Ureter (tissue), 1 donor: ENCODE results near the gene FCGR3A. TPM values are rescaled to one million over a fixed set of nuclear protein-coding genes. Genes with fewer than 3 reads are reported as not detected.
"Not testable (repeated sequence)": the region's sequence is repeated elsewhere in the genome, so short reads cannot be mapped to it uniquely, and the experiment has no call there.

Experiments used
- DNase-seq: peaks from one replicate; pipeline ENCODE4 v3.0.0-alpha.2; 2020; ENCODE audit warnings: low spot score
- total RNA-seq: library from RNA; stranded (reverse); gene quantifications from one replicate; pipeline ENCODE4 v1.2.4, GENCODE V29; 2023
- donor health status: DM: yes; HTN: yes; CAD: no.

Gene FCGR3A
- 6.8 TPM for total RNA-seq

DNA sequence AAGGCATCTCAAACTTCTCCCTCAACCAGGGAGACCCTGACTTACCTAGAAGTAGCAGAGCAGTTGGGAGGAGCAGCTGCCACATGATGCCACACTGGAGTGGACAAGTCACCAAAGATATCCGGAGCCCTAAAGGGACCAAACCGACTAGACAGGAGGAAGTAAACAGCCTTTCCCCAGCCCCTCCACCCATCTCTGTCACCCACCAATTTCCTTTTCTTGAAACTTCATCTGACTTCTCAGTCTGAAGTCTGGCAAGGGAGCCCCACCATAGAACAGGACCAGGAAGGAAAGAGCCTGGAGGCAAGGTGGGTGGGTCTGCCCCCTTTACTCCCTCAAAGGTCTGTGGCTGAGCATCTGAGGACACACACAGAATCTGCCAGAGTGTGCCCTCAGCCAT lies at the start of gene FCGR3A:
Gene FCGR3A (minus strand): TSS at position 167 of the 400 bp plus-strand sequence. CDS start 82 bp downstream, at position 85.
- no peak for DNase-seq

DNA sequence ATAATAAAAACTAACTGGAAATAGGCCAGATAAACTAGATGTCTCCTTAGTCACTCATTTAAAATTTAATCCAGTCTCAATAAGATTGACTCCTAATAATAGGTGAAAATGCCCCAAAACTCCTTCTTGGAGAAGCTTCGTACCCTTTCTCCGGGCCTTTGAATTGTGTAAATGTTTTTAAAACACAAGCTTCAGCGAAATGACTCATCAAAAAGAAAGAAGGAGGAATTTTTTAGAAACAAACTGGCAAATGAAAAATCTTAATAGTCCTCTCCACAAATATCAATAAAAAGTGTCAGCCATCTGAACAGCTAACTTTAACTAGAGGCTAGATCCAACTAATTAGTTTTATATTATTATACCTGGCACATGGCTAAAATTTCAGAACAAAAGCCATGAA lies 47.5 kb upstream of the FCGR3A start:
- DNase-seq, result not testable (repeated sequence)

DNA sequence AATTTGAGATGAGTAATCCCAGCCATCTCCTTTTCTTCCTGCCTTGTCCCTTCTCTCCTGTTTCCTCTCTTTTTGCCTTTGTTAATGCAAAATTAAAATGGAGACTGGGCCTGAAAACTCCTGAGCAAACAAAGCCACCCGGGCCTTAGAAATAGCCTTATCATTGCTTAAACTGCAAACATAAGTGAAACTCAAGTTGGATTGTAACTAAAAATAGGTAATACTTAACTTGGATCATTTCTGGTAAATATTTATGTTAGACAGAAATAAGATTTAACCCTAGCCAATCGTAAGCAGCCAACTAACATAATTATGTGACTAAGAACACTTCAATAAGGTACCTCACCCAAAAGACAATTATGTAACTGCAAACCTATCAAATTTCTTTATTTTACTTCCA lies 46.0 kb upstream of the FCGR3A start:
- DNase-seq, result not testable (repeated sequence)

DNA sequence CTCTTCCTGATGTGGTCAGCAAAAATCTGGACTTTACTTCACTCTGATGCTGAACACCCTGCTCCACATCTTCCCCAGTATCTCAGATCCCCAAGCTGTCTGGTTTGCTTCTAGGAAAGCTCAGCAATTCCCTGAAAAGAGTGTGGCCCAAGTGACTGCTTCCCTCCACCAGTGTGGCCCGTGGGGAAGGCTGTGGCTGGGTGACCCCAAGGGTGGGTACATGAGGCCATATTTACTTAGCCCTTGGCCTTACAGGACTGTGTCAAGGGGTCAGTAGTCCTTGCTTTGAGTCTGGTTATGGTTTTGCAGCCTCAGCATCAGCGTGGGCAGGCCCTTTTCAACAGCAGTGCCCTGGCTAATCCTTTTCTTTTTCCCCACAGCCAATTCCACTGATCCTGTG lies 45.6 kb upstream of the FCGR3A start:
- DNase-seq, result not testable (repeated sequence)

DNA sequence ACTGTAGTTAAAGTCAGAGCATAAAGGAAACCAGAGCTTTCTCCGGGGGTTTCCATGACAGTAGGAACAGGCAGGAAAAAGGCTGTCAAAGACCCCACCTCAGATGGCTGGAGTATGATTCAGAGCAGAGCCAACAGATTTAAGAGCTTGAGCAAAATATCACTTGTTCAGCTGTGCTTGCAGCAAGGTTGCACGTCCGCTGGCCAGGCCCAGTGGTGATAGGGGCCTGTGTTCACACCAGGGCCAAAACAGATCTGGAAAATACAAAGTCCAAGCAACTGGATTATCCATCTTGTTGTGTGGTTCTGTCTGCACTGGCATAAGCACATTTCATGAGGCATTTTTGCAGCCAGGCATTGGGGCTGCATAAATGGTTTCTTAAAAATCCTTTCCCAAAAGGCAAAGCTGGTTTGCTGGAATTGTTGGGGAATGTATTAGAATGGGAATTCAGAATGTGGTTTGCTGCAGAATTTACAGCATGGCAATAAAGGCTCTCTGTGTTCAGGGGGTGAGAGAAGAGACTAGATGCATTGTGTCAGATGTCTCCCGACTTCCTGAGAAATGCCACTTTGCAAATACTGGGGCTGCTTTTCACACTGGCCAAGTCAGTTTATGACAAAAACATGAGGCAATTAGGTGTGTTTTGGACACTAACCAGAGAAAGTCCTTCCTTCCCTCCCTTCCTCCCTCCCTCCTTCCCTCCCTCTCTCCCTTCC lies 44.8 kb upstream of the FCGR3A start:
- not testable (repeated sequence) for DNase-seq

DNA sequence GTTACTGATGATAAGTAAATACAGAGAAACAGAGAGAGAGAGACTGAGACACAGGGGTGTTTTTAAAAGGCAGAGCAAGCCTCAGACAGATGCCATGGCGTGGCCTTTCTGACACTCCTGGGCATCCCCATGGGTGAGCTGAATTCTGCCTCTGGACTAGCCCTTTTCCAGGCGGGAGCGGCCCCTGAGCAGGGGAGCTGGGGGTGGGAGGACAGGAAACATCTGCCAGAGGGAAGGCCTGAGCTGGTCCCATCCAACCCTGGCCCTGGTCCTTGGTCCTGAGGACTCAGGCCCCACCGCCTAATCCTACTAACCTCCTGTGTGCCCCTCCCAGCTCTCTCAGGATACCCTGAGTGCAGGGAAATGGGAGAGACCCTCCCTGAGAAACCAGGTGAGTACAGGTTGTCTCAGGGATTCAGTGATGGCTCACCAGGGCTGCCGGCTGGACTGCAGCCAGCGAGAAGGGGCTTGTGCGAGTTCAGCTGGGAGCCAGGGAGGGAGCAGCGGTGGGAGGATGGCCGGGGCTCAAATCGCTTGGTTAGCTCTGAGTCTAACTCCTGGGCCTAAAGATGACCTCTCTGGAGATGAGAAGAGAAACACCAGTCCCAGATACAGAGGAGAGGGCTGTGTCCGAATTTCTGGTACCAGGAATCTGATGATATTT lies 43.6 kb upstream of the FCGR3A start:
- not testable (repeated sequence) for DNase-seq

DNA sequence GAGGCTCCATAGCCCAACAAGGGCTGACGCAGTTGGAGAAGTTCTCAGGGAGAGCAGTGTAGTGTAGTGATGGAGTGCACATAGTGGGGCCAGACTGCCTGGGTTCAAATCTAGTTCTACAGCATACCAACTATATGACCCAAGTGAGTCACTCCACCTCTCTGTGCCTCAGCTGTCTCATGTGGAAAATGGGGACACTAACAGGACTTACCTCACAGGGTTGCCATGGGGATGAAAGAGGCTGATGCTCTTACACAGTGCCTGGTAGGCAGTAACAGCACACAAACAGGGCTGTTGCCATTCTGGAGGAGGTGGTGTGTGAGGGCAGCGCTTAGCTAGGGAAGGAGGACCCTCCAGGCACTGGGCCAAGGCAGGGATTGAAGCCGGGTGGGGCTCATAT lies 43.0 kb upstream of the FCGR3A start:
- not testable (repeated sequence) for DNase-seq

DNA sequence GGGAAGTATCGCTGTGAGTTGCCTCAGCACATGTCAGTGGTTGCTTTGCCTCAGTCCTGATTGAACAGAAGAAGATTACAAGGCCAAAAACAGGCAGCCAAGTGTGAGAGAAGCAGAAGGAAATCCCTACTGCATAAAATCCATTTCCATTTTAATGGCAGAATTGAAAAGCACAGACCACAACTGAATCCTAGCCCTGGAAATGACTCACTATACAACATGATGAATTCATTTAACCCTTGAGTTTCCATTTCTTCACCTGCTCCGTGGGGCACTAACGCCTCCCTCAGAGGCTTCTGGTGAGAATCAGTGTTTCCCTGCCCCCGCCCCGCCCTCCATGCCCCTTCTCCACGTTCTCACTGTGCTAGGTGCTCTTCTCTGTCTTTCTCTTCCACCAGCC lies 40.3 kb upstream of the FCGR3A start:
- DNase-seq, result not testable (repeated sequence)

DNA sequence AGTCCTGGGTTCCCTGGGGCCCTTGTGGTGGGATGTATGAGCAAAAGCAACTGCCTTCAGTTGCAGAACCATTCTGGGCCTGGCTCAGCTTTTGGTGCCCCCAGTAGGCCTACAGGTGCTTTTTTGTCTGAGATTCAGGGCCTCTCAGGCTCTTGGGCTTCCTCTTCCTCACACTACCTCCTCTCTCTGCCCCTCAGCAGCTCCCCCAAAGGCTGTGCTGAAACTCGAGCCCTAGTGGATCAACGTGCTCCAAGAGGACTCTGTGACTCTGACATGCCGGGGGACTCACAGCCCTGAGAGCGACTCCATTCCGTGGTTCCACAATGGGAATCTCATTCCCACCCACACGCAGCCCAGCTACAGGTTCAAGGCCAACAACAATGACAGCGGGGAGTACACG lies 39.7 kb upstream of the FCGR3A start:
- DNase-seq, result not testable (repeated sequence)

DNA sequence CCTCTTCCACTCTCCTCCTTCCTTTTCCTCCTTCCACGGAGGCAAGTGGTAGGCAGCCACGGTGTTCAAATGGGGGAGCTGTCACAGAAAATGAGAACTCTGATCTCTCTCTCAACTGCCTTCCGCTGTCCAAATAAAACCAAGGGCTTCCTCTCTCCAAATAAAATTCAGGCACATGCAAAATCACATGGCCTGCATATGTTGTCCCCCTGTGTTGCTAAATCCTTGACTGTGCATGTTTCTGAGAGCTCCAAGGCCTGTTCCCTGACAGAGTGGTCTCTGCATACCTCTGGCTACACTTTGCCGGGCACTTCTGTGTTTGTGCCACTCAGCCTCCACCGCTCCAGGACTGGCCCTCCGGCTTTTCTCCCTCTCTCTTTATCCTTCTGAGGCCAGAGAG lies 39.0 kb upstream of the FCGR3A start:
- not testable (repeated sequence) for DNase-seq

DNA sequence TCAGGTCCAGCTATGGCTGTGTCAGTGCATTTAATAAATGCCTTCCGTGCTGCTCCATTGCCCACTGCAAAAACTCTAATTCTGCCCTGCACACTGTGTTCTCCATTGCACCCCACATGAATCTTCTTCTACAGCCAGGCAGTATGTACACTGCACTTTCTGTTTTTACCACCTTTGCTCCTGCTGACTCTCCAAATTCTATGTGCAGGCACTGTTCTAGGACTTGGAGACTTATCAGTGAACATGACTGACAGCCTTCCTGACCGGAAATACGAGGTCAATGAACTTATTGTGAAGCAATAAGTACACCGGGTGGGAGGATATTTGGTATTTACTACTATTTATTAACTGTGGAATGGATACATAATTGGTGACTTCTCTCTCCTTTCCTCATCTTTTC lies 33.3 kb upstream of the FCGR3A start:
- DNase-seq, result not testable (repeated sequence)

DNA sequence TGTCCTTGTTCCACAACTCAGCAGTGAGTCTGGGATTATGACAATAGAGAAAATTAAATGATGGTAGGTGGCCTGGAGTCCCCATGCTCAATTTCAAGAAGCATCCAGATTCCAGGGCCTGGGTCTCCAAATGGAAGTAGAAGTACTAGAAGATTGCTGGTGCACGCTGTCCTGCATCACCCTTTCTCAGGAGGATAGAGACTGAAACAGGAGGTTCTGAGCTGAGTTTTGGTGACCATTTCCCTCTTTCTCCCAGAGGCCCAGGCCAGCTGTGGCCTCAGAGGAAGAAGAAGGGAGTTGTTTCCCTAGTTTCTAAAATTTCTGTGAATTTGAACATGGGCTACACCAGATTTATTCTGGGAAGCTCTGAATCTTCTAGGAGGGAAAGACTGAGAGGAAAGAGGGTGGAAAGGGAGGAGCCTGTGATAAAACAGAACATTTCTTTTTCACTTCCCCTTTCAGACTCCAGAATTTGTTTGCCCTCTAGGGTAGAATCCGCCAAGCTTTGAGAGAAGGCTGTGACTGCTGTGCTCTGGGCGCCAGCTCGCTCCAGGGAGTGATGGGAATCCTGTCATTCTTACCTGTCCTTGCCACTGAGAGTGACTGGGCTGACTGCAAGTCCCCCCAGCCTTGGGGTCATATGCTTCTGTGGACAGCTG lies 31.4 kb upstream of the FCGR3A start:
- not testable (repeated sequence) for DNase-seq

DNA sequence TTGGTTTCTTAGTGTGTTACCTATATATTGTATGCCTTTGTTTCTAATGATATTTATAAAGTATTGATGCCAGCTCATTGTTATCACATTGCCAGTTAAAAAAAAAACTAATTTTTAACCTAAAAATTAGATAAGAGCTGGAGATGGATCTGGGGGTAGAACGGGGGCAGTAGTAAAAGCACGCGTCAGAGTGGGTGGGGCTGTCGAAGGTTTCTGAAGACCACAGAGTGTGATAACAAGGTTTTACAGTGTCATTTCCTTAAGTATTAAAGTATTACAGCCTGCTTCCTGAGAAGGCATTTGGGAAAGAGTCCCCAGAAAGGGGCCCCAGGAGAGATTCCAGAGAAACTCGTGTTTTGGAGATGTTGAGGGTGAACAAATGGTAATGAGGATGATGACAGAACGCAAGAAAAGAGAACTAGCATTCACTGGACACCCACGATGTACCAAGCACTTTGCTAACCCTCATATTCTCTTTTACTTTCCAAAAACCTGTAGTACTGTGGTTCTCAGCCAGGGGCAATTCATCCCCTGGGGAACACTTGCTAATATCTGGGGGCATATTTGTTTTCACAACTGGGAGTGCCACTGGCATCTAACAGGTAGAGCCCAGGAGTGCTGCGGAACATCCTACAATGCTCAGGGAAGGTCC lies 30.4 kb upstream of the FCGR3A start:
- not testable (repeated sequence) for DNase-seq

DNA sequence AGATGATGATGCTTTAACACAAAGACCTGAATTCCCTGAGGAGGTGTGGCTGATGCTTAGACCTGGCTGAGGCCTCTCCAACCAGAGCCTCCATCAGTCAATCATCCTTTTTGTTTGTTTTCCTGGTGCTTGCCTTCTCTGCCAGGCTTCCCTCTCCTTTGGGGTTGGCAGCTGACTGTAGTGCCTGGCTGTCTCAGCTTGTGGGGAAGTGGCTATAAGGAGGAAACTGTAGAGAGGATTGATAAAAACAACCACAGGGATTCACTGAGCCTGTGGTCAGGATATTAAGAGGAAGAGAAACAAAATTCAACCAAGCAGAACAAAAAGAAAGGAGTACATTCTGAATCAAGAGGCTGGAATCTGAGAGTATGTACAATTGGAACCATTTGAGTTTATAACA lies 27.1 kb upstream of the FCGR3A start:
- DNase-seq, result not testable (repeated sequence)

DNA sequence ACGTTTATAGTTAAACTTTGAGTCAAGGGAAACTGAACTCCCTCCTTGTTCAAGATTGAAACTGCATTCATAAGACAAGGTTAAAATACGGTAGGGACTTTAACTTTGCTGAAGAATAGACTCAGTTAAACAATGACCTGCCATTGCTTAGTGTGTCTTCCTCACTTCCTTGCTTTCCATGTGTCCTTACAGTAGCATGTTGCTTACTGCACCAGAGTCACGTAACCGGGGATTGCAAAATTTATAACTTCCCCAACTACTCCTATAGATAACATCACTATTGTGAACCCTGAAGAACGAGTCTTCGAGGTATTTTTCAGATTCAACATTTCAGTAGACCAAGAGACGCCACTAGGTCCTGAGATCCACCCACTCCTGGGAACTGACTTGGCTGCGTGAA lies 22.1 kb upstream of the FCGR3A start:
- DNase-seq, result not testable (repeated sequence)

DNA sequence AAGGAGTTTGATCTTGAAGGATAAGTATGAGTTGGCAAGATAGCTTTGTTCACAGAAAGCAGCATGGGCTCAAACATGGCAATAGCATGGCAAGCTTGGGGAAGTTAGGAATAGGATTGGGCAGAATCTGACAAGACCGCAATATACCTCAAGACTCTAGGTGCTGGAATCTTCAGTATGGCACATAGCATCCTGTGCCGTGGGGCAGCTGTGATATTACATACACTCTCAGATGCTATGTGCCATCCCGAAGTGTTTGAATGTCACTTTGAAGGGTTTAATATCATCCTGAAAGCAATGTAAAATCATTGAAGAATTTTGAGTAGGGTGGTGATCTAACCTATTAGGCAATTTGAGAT lies 17.0 kb upstream of the FCGR3A start:
- DNase-seq, result not testable (repeated sequence)

DNA sequence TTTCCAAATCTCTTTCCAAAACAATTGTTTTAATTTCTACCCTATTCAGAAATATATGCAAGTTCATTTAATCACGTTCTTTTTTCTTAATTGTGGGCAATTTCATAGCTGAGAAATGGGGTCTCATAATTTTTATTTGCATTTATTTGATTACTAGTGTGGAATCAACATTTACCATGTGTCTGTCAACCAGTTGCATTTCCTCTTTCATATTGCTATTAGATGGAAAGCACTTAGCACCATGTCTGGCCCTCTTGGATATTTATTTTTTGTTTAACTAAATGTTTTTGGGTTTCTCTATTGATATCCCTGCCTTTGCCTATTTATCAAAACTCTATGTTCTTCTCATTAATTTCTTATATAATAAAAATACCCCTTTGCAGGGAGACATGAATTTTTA lies 13.9 kb upstream of the FCGR3A start:
- not testable (repeated sequence) for DNase-seq

DNA sequence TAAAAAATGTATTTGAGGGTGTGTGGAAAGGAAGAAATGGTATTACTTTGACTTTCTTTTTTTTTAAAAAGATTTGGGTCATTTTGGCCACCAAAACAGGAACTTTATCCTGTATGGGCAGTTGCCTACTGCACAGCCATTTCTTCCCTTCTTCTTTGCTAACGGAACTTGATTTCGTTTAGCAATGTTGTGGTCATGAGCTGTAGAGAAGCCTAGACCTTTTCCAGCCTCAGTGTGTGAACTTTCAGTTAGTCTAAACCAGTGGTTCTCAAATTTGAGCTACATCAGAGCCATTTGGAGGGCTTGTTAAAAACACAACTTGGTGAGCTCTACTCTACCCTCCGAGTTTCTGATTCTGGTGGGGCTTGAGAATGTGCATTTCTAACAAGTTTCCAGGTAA lies 12.8 kb upstream of the FCGR3A start:
- DNase-seq, result not testable (repeated sequence)

DNA sequence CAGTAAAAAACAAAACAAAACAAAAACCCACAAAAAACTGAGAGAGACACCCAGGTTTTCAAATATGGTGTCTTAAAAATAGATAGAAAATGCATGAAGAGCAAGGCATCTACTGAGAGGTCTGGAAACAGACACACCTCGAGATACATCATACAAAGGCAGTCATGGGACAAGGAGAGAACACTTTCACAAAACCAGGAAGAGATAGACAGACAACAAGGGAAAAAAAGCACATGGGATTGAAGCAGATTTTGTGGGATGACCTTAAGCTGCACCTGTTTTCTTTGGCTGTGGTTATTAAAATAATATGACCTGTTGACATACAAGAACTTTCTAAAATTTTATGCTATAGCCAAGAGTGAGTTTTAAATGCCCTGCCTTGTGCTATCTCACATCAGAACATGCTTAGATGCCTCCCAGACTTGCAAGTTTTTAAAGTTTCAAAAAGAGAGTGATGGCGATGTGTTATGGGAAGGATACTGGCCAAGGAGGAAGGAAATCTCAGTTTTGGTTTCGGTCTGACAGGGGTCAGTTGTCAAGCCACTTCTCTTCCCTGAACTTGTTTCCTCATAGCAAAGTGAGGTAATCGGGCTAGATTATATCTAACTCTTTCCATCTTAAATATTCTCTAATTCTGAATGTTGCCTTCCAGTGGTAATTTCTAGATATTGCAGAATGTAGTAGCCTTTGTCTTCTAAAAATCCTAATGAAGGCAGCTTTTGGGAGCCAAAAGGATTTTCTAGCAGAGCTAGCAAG lies 11.5 kb upstream of the FCGR3A start:
- not testable (repeated sequence) for DNase-seq

DNA sequence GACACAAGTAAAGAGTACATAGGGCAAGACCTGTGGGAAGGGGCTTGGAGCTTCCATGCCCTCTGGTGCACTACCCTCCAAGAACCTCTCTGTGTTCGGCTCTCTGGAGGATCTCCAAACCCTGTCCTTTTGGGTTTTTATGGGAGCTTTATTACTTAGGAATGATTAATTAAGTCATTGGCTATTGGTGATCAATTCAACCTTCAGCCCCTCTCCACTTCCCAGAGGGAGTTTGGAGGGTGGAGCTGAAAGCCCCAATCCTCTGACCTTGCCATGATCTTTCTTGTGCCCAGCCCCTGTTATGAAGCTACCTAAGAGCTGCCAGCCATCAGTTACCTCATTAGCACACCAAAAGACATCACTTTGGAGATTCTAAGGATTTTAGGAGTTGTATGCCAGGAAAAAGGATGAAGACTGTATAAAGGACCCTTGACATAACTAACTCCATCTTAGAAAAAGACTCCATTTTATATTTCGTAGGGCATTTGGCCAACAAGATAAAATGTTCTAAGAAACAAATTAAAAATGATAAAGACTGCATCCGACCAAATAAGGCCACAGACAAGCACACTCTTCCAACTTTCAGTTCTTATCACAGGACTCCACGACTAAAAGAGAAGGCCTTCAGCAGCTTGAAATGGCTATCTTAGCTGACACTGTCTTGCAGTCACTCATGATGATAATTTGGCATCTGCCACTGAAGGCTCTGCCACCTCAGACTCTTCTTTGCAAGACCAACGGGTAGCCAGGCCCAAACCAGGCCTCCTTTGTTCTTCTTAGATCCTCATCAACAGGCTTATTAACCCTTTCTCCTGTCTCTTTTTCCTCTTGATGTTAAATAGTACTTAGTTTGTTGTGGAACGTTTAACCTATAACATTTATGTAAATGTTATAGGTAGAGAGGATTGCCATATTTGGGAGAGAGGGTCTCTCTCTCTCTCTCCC lies 8.2 kb upstream of the FCGR3A start:
- not testable (repeated sequence) for DNase-seq
